Erythroblast (primary cell): ENCODE results near the gene KCNC3.

ENCODE experiments used
- DNase-seq, 2 experiments: peaks; one replicate each; lab custom pipeline; 2025; lab: John Stamatoyannopoulos, UW
- GATA1 ChIP-seq: IDR thresholded peaks from 2 replicates; pipeline ENCODE4 v1.6.1; 2011; ENCODE audit warnings: low read depth, mild to moderate bottlenecking, control low read depth, low read length, moderate library complexity
- POLR2A ChIP-seq: IDR thresholded peaks from 2 replicates; pipeline ENCODE4 v1.6.1; 2011; ENCODE audit warnings: mild to moderate bottlenecking, low read length

Gene KCNC3

DNA sequence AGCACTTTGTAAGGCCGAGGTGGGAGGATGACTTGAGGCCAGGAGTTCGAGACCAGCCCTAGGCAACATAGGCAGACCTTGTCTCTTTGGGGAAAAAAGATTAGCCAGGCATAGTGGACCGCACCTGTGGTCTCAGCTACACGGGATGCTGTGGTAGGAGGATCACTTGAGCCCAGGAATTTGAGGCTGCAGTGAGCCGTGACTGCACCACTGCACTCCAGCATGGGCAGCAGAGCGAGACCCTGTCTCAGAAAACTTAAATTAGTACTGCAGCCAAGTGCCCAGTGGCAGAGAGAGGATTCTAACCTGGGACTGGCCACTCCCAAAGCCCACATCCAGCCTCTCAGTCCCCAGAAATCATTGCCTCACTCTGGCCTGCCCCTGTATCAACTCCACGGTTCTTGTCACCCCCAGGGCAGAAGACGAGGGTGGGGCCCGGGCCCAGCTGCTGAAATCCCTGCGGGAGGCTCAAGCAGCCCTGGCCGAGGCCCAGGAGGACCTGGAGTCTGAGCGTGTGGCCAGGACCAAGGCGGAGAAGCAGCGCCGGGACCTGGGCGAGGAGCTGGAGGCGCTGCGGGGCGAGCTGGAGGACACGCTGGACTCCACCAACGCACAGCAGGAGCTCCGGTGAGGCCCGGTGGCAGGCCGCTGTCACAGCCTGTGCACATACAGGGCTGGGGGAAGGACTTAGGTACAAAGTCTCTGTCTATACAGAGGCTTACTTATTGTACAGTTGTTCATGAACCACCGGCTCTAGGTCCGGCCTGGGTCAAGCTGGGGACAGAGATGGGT is 53.4 kb downstream of the KCNC3 start:
- DNase-seq: no peak
- no peak for TF ChIP-seq POLR2A
- TF ChIP-seq GATA1: no peak

DNA sequence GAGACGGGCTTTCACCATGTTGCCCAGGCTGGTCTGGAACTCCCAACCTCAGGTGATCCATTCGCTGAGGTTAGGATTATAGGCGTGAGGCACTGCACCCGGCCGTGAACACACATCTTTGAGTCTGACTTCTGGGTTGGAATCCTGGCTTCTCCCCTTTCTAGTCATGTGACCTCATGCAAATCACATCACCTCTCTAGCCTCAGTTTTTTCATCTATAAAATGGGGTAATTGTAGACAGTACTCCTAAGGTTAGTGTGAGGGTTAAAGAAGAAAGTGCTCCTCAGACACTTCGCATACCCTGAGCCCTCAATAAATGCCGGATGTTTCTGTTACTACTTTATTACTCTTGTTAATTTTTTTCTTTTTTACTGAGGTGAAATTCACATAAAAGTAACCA is 55.4 kb downstream of the KCNC3 start:
- TF ChIP-seq GATA1 (no peak), POLR2A (no peak)
- DNase-seq: no peak

DNA sequence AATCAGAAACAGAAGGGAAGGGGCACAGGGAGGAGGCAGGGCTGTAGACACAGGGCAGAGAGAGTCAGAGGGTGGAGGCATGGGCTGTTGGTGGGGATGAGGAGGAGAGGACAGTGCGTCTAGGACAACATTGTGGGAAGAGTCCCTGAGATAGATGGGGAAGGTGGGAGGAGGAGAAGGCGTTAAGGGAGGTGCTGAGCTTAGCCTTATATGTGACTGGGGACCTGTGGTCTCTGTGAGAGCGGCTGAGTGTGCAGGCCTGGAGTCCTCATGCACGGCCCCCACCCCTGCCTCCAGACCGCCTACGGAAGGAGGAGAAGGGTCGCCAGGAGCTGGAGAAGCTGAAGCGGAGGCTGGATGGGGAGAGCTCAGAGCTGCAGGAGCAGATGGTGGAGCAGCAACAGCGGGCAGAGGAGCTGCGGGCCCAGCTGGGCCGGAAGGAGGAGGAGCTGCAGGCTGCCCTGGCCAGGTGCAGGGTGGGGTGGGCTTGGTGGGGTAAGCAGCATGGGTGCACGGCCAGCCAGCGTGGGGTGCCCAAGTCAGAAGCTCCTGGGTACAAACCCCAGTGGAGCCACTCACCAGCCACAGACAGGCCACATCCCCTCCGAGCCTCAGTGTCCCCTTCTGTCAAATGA is 56.8 kb downstream of the KCNC3 start:
- DNase-seq: no peak
- TF ChIP-seq GATA1 (no peak), POLR2A (no peak)

DNA sequence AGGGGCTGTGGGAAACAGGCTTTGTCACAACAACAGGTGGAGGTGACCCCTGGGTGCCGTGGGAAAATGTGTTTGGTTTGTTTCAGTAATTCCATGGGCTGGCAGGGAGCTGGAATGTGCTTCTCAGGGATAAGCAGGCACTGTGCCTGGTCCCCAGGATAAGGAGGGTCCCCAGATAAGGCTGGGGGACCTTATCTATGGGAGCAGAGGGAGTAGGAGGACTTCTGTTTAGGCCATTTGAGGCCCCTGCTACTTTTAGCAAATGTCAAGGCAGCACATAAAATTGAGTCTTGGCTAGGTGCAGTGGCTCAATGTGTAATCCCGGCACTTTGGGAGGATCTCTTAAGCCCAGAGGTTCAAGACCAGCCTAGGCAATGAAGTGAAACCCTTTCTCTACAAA is 59.5 kb downstream of the KCNC3 start:
- TF ChIP-seq GATA1 (peak; percentile 38), POLR2A (no peak)
- DNase-seq: peak; percentile 77 to 90

DNA sequence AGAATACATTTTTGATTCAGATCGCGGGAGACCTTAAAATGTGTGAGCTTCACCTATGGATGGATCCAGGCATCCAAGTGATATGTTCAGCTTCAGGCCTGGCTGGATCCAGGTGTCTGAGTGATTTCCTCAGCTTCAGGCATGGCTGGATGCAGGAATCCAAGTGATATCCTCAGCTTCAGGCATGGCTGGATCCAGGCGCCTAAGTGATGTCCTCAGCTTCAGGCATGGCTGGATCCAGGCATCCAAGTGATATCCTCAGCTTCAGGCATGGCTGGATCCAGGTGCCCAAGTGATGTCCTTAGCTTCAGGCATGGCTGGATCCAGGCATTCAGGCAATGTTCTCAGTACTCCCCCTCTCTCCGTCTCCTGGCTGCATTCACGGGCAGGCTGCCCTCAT is 60.7 kb downstream of the KCNC3 start:
- DNase-seq: no peak
- TF ChIP-seq POLR2A (no peak), GATA1 (no peak)

DNA sequence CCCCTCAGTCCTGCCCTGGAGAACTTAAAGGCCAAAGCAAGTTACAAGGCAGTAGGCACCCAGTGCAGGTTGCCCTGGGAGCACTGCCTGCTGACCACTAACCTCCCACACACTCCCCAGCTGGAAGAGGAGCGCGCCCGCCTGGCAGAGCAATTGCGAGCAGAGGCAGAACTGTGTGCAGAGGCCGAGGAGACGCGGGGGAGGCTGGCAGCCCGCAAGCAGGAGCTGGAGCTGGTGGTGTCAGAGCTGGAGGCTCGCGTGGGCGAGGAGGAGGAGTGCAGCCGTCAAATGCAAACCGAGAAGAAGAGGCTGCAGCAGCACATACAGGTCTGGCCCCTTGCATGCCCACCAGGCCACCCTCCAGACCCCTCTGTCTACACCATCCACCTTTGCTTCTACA is 61.1 kb downstream of the KCNC3 start:
- no peak for DNase-seq
- TF ChIP-seq POLR2A (no peak), GATA1 (no peak)

DNA sequence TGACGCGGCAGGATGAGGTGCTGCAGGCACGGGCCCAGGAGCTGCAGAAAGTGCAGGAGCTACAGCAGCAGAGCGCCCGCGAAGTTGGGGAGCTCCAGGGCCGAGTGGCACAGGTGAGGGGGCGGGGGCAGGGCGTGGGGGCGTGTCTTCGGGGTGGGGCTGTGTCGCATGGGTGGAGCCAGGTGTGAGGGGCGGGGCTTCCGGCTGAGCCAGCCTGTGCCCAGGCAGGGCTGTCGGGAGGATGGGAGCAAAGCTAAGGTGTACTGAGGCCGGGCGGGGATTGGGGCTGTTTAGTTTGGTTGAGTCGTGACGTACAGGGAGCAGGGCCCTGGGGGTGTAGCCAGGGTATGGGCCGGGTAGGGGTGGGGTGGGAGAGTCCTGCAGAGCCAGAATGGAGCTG is 62.3 kb downstream of the KCNC3 start:
- no peak for TF ChIP-seq GATA1
- DNase-seq: peak in 1 of 2 experiments; percentile 30

DNA sequence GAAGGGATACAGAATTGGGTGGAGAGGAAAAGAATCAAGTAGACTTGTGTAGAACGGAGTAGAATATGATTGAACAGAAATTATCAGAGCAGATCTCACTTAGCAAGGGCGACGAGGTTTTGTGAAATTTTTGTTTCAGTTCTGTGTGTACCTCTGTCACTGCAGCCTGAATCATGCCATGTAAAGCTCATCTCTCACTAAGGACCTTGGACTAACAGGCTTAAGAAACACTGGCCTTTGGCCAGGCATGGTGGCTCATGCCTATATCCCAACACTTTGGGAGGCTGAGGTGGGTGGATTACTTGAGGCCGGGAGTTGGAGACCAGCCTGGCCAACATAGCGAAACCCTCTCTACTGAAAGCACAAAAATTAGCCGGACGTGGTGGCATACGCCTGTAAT is 63.1 kb downstream of the KCNC3 start:
- DNase-seq: no peak
- TF ChIP-seq POLR2A (no peak), GATA1 (no peak)

DNA sequence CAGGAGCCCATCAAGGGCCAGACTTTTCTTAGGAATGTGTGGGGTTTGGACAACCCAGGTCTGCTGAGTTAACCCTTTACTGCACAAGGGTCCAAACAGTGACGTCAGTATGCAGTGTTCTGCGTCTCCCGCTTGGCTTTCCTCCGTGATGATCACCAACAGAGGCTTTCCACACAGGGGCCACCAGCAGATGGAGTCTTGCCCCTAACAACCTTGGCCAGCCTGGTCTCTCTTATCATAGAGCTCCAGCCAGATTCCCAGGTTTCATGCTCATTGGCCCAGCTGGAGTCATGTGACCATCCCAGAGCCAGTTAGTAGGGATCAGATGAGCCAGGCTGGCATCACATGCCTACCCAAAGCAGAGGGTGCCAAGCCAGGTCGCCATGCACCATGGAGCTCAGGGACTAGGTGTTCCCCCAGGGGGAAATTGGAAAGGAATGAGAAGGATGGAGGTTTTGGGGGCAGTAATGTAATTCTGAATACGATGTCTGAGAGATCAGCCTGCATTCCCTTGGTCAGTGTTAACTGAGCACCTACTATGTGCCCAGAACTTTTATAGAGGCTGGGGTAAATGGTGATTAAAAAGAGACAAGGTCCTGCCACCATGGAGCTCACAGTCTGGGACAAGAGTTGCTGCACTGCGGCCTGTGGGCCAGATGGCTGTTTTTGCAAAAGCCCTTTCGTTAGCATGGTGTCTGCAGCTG is 64.5 kb downstream of the KCNC3 start:
- DNase-seq: peak; percentile 29 to 50
- no peak for TF ChIP-seq POLR2A

DNA sequence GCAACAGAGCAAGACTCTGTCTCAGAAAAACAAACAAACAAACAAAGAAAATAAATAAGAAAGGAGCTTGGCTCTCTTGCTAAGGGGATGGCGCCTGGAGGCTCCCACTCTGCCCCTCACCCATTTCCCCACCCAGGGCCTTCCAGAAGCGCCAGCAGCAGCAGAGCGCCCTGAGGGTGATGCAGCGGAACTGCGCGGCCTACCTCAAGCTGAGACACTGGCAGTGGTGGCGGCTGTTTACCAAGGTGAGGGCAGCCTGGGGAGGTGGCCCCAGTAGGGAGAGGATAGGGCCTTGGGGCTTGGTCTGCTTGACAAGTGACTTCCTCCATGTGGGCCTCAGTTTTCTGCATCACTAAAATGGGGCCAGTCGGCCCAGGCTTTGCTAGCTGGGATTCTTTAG is 66.0 kb downstream of the KCNC3 start:
- no peak for DNase-seq
- TF ChIP-seq POLR2A (no peak), GATA1 (no peak)
